HL-60 (cell line): Measurements from ENCODE around the gene STARD7.

Source experiments
- DNase-seq, 2 experiments: peaks; one replicate each; pipeline ENCODE4 v3.0.0-alpha.2; 2010 to 2020; ENCODE audit warnings: low read depth in 1 of 2, low spot score in 1 of 2
- H3K27ac ChIP-seq: fragments of 250-450 bp; sonication (Bioruptor Pico); replicated peaks from 2 replicates; pipeline ENCODE4 v1.5.1; 2020; ENCODE audit warnings: mild to moderate bottlenecking, moderate library complexity
- H3K27me3 ChIP-seq: fragments of 250-450 bp; sonication (Bioruptor Pico); 2 replicates; pipeline ENCODE4 v1.5.1; 2021; ENCODE audit warnings: mild to moderate bottlenecking, moderate library complexity; ENCODE audit not compliant: insufficient read depth, poor library complexity, severe bottlenecking
- H3K4me3 ChIP-seq: replicated peaks from 2 replicates; pipeline ENCODE4 v1.5.1; 2011; ENCODE audit warnings: mild to moderate bottlenecking, control low read depth, low read length; ENCODE audit not compliant: insufficient read depth
- GABPA ChIP-seq: IDR thresholded peaks from 2 replicates; pipeline ENCODE4 v1.6.1; 2012; ENCODE audit warnings: low read depth
- POLR2AphosphoS5 ChIP-seq: IDR thresholded peaks from 2 replicates; pipeline ENCODE4 v1.6.1; 2012; ENCODE audit warnings: low read depth
- SPI1 ChIP-seq: IDR thresholded peaks from 2 replicates; pipeline ENCODE4 v1.6.1; 2012; ENCODE audit warnings: low read depth, mild to moderate bottlenecking, borderline replicate concordance
- TF ChIP-seq, protein P1 (sequence below): IDR thresholded peaks from one replicate; pipeline ENCODE4 v1.5.1; 2011; ENCODE audit warnings: low read length, control low read depth, inconsistent platforms; ENCODE audit not compliant: insufficient read depth
- TF ChIP-seq, protein P2 (sequence below): IDR thresholded peaks from 2 replicates; pipeline ENCODE4 v1.6.1; 2012; ENCODE audit warnings: low read depth; ENCODE audit not compliant: insufficient replicate concordance

Gene STARD7

GRCh38 chr2:96147593-96148201 is 60.9 kb downstream of the STARD7 start:
- DNase-seq = no peak

GRCh38 chr2:96146881-96147592 is 61.6 kb downstream of the STARD7 start:
- no peaks in the 10 kb centered on the region for H3K27me3 ChIP-seq
- DNase-seq = no peak
- no peak overlapping the region for H3K4me3 ChIP-seq
- H3K27ac ChIP-seq = peak overlapping the region; percentile 91
- TF ChIP-seq, protein P1, sequence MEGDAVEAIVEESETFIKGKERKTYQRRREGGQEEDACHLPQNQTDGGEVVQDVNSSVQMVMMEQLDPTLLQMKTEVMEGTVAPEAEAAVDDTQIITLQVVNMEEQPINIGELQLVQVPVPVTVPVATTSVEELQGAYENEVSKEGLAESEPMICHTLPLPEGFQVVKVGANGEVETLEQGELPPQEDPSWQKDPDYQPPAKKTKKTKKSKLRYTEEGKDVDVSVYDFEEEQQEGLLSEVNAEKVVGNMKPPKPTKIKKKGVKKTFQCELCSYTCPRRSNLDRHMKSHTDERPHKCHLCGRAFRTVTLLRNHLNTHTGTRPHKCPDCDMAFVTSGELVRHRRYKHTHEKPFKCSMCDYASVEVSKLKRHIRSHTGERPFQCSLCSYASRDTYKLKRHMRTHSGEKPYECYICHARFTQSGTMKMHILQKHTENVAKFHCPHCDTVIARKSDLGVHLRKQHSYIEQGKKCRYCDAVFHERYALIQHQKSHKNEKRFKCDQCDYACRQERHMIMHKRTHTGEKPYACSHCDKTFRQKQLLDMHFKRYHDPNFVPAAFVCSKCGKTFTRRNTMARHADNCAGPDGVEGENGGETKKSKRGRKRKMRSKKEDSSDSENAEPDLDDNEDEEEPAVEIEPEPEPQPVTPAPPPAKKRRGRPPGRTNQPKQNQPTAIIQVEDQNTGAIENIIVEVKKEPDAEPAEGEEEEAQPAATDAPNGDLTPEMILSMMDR = no peak
- no peak for TF ChIP-seq SPI1
- TF ChIP-seq GABPA = no peak
- TF ChIP-seq POLR2AphosphoS5 = no peak
- TF ChIP-seq, protein P2, sequence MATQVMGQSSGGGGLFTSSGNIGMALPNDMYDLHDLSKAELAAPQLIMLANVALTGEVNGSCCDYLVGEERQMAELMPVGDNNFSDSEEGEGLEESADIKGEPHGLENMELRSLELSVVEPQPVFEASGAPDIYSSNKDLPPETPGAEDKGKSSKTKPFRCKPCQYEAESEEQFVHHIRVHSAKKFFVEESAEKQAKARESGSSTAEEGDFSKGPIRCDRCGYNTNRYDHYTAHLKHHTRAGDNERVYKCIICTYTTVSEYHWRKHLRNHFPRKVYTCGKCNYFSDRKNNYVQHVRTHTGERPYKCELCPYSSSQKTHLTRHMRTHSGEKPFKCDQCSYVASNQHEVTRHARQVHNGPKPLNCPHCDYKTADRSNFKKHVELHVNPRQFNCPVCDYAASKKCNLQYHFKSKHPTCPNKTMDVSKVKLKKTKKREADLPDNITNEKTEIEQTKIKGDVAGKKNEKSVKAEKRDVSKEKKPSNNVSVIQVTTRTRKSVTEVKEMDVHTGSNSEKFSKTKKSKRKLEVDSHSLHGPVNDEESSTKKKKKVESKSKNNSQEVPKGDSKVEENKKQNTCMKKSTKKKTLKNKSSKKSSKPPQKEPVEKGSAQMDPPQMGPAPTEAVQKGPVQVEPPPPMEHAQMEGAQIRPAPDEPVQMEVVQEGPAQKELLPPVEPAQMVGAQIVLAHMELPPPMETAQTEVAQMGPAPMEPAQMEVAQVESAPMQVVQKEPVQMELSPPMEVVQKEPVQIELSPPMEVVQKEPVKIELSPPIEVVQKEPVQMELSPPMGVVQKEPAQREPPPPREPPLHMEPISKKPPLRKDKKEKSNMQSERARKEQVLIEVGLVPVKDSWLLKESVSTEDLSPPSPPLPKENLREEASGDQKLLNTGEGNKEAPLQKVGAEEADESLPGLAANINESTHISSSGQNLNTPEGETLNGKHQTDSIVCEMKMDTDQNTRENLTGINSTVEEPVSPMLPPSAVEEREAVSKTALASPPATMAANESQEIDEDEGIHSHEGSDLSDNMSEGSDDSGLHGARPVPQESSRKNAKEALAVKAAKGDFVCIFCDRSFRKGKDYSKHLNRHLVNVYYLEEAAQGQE = no peak

More at GRCh38 chr2:96147593-96148201, 60.9 kb downstream of the STARD7 start:
- Histone ChIP-seq H3K4me3 (no peak overlapping the region), H3K27me3 (no peaks in the 10 kb centered on the region), H3K27ac (no peak overlapping the region; the same call in 1 of the 2 replicates)
- TF ChIP-seq, protein P1 = no peak
- TF ChIP-seq SPI1 (no peak), POLR2AphosphoS5 (no peak), GABPA (no peak)
- TF ChIP-seq, protein P2 = no peak

DNA sequence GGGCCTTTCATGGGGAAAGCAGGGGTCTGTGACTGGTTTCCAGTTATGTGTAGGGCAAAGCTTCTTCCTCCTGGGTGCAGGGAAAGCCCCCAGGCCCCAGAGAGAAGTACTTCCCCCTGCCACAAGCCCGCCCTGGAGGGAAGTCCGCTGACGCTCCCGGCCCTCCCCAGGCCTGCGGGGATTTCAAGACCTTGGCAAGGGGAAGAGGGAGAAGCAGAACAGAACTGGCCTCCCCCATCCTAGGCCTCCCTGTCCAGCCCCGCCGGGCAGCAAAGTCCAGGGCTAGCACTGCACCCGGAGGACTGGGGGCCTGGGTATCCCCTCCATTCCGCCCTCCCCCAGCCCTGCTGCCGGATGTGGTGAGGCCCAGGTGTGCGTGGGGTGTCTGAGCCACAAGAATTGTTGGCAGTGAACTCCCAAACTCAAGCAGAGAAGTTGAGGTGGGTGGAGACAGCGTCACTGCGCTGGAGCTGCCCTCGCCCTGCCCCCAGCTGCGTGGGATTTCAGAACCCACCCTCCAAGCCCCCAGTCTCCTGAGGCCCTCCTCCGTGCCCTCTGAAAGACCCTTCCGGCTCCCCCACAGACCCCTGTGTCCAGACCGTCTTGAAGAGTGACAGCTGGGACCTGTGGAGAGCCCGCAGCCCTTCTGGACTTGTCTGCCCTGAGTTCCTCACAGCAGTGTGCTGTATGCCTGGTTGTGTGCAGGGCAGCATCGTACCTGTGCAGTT is 62.3 kb downstream of the STARD7 start:
- peak overlapping the region; percentile 91 for H3K27ac ChIP-seq
- peak overlapping the region; percentile 58; the same call in 1 of the 2 replicates for H3K4me3 ChIP-seq
- no peaks in the 10 kb centered on the region for H3K27me3 ChIP-seq
- DNase-seq = peak; percentile 70 to 90
- peak; percentile 93 for TF ChIP-seq POLR2AphosphoS5
- TF ChIP-seq, protein P2 = peak; percentile 37
- TF ChIP-seq, protein P1 = no peak
- TF ChIP-seq SPI1 = peak; percentile 83
- peak; percentile 71 for TF ChIP-seq GABPA
